DMS79 (cell line): ENCODE measurements around the gene FIG4.
"Not testable (repeated sequence)": the region's sequence is repeated elsewhere in the genome, so short reads cannot be mapped to it uniquely, and the experiment has no call there.

ENCODE experiments used
- DNase-seq: peaks from one replicate; lab custom pipeline; 2025; lab: John Stamatoyannopoulos, UW

The FIG4 gene

DNA sequence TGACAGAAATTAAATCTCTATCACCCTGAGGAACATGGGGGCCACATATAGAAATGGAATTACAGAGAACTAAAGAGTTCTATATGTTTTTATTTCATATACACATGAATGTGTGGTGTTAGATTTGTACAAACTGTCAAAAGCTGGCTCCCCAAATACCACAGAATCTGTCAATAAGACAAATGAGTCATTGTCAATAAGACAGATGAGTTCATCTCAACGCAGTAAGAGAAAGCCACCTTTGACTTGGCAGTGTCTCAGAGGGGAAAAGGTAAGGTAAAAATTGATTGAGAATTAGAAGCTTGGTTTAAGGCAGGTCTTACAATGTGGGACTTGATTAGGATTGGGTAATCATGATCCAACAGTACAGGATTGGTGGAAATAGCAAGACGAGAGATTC is 162.9 kb downstream of the FIG4 start:
- no peak for DNase-seq

DNA sequence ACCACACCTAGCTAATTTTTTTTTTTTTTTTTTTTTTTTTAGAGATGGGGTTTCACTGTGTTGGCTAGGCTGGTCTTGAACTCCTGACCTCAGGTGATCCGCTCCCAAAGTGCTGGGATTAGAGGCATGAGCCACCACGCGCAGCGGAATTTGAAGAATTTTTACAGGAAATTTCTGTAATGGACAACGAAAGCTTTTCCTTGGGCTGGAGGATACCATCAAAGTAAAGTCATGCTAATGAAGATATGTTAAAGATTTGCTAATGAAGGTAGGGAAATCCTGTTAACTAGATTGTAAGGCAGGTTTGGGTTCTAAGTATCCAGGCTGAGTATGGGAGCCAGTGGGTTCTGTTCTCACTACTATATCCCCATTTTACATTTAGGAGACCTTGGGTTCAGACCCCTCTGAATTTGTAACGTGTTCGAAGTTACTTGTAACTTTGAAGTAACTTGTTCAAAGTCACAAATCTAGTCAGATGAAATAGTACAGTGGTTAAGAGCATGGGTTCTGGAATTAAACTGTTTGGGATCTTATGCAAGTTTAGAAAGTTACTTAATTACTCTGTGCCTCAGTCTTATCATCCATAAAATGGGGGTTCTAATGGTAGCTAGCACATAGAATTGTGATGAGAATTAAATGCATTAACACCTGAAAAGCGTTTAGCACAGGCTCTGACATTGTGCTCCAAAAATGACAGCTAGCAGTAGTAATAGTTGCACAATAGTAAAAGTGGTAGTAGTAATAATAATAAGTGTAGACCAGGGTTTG is 163.6 kb downstream of the FIG4 start:
- DNase-seq = no peak

DNA sequence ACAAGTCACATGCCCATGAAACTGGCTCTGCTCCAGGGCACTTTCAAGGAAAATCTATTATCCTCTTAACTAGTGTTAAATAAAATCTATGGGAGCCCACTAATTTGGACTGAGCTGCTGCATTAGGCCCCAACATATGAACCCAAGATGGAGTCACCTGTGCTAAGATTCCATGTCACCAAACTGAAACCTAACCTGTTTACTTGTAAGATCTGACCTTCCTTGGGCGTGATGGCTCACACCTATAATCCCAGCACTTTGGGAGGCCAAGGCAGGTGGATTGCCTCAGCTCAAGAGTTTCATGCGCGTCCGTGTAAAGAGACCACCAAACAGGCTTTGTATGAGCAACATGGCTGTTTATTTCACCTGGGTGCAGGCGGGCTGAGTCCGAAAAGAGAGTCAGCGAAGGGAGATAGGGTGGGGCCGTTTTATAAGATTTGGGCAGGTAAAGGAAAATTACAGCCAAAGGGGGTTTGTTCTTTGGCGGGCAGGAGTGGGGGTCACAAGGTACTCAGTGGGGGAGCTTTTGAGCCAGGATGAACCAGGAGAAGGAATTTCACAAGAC is 164.5 kb downstream of the FIG4 start:
- DNase-seq = not testable (repeated sequence)

DNA sequence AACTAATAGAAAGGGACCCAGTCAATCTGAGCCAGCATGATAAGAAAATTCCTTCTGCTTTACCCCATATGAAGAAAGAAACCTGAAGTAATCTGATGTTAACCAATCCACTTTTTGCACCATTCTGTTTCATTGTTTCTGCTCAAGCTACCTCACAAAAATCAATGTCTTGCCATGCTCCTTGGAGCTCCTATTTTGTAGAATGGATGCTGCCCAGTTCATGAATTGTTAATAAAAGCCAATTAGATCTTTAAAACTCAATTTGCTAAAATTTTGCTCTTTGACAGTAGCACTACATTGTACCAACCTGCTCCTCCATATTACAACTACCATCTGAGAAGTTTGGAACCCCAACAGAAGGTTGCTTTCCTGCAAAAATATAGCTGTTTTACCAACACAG is 170.8 kb downstream of the FIG4 start:
- DNase-seq = no peak

DNA sequence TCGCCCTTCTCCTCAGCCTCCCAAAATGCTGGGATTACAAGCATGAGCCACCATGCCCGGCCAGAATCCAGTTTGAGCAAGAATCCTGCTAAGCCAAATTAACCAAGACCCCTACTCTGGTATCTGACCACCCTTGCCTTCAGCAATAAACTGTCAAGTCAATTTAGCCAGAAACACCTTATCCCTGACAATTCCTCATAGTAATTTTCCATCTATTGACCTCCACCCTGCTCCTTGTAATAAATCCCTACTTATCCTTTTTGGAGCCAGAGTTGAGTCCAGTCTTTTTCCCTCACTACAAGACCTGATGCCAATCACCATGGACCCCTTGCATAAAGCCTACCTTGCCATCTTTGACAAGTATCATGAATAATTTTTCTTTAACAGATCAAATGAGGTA is 173.0 kb downstream of the FIG4 start:
- no peak for DNase-seq

DNA sequence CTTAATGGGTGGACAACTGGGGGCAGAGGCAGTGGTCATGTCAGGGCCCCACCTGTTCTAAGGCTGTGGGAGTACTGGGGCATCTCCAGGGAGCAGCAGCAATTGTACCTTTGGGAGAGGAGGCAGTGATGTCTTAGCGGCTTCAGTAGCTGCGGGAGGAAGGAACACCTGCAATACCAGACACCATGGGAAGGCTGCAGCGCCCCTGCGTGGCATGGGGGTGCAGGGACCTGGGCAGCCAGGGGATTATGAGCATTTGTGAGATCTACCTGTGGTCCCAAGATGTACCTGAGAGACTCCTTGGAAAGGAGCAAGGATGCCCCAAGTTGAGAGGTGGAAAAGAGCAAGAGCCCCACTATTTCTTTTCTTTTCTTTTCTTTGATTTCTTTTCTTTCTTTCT is 174.9 kb downstream of the FIG4 start:
- DNase-seq = no peak

DNA sequence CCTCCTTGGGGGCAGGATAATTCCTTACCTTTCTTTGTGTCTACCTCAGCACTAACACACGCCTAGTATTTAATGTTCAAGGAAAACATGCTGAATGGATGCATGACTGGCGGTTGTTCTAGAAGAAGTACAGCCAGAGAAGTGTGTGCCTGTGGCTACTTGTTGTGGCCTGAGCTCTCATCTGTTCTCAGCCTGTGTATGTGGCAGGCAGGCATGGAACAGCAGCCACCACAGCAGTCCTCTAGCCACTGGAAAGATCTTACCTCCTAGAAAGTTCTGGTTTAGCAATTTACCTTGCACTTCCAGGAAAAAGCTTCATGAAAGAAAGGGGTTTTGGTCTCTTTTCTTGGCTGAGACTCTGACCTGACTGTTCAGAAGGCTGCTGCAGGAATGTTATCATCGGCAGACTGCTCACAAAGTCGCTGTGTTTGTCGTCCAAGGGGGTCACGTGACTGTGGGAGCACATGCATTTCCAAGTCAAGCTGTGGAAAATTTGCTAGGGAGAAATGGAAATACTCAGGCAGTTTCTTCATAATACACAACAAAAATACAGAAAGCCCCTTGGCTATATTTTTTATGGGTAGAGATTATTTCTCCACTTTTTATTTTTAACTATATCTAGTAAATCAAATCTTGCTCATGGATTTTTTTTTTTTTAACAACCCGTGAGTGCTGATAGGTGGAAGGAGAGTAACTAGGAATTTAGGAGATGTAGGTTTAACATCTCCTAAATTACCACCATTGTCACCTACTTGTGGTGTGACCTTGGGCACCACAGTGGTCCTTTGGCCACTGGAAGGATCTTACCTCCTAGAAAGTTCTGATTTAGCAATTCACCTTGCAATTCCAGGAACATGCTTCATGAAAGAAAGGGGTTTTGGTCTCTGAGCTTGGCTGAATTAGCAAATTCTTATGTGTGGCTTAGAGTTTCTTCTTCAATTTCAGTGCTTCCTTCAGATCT is 176.2 kb downstream of the FIG4 start:
- no peak for DNase-seq

DNA sequence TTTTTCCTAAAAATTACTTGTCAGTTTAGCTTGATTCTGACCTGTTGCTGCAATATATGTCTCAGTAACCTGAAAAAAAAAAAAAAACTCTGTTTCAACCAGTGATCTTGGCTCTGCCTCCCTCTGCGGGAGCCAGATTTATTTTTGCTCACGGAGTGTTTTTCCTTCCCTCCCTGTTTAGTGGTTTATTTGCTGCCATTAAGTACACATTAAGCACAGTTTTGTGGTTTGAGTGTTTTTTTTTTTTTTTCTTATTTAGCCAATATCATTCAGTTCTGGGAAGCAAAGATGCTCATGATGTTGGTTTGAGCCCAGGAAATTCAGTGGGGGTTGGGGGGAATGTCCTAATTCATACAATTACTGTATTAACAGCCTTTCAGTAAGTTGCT is 176.9 kb downstream of the FIG4 start:
- peak; percentile 60 for DNase-seq

DNA sequence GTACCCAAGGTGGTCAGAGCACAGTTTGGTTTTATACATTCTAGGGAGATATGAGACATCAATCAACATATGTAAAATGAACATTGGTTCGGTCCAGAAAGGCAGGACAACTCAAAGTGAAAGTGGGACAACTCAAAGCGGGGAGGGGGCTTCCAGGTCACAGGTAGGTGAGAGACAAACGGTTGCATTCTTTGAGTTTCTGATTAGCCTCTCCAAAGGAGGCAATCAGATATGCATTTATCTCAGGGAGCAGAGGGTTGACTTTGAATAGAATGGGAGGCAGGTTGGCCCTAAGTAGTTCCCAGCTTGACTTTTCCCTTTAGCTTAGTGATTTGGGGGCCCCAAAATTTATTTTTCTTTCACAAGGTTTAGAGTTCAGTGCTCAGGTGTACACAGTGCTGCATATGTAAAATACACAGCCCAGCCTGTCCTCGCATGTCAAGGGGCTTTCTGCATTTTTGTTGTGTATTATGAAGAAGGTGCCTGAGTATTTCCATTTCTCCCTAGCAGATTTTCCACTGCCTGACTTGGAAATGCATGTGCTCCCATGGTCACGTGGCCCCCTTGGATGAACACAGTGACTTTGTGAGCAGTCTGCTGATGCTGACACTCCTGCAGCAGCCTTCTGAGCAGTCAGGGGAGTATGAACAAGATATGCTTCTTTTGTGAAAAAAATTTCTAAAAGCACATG is 178.4 kb downstream of the FIG4 start:
- DNase-seq = not testable (repeated sequence)

DNA sequence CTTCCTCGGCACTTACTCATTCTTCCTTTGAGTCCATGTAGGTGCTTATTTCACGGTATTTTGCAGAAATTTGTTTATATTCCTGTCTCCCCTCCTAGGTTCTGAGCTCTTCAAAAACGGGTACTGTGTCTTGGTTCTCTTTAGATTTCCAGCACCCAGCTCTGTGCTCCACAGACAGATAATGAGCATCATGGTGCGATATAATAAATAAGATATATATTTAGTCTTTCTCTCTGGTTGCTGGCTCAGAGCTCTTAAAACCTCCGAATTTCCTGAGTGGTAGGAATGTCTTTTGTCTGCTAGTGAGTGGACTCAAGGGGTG is 179.0 kb downstream of the FIG4 start:
- DNase-seq = no peak

DNA sequence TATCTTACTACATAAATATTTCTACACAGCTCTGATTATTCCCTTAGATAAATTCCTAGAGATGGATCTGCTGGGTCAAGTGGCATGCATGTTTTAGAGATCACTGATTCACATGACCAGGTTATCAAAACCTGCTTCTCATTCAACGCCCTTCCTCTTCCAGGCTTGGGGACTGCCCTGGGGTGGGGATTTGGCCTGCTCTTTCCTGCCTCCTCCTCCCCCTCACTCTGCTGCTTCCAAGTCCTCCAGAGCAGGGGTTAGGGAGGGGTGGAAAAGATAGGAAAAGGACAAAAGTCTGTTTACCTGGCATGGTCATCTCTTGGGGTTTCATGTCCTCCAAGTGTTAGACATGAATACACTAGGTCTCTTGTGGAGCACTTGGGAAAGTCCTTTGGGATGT is 181.5 kb downstream of the FIG4 start:
- no peak for DNase-seq

DNA sequence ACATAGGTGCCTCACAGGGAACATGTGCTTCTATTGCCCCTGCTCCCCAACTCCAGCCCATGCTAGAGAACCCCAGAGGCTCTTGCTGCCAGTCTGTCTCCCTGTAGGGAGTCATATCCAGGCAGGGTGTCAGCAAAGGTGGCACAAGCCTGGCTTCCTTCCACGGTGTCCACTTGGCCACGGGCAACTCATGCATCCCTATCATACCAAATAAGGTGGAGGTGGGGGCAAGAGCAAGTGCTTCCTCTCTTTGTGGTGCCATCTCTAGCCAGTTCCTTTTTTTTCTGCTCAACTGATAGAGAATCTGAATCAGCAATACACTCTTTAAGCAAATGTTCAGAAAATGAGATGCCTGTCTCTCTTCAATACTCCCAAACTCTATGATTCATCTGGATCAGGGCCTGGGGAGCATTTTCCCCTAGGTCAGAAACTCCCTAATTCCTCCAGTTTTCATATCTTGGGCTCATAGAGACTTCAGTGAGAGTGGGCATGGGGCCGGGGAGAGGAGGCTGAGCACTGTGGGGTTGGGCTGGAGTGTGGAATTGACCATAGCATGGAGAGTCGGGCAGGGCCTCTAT is 182.0 kb downstream of the FIG4 start:
- no peak for DNase-seq

DNA sequence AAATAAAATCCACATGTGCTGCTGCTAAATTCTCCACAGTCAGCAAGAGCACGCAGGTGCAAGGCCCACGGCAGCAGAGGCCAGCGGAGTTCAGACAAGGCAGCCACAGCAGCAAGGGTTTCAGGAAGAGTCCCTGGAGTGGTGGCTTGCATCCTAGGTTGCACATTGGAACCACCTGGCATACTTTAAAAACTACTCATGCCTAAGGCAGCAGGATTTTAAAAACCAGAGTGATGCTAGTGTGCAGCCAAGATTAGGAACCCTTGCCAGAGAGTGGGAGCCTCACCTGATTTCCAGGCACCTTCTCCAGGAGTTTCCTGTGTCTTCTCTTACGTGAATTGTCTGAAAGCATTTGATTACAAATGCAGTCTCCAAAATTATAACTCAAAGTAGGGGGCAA is 183.0 kb downstream of the FIG4 start:
- peak; percentile 72 for DNase-seq

DNA sequence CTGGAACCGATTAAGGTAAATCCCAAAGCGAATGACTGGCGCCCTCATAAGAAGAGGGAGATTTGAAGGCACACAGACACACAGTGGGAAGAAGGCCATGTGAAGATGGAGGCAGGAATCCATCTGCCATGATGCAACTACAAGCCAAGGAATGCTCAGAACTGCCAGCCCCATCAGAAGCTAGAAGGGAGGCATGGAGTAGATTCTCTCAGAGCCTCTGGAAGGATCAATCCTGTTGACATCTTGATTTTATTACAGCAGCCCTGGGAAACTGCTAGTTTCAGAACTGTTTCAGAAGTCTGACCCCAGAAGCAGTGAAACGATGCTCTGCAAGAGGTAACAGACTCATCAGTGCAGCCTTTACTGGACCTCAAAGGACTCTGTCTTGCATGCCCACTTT is 183.5 kb downstream of the FIG4 start:
- DNase-seq = no peak
